GM12873 (cell line): ENCODE data around the gene ZNF747.

ENCODE experiments used
- TF ChIP-seq, protein P1 (sequence below): IDR thresholded peaks from 2 replicates; pipeline ENCODE4 v1.5.1; 2012; ENCODE audit warnings: low read depth, mild to moderate bottlenecking, moderate library complexity, low read length, control low read depth; ENCODE audit not compliant: insufficient read depth; ENCODE audit errors: missing control alignments

Gene ZNF747

DNA sequence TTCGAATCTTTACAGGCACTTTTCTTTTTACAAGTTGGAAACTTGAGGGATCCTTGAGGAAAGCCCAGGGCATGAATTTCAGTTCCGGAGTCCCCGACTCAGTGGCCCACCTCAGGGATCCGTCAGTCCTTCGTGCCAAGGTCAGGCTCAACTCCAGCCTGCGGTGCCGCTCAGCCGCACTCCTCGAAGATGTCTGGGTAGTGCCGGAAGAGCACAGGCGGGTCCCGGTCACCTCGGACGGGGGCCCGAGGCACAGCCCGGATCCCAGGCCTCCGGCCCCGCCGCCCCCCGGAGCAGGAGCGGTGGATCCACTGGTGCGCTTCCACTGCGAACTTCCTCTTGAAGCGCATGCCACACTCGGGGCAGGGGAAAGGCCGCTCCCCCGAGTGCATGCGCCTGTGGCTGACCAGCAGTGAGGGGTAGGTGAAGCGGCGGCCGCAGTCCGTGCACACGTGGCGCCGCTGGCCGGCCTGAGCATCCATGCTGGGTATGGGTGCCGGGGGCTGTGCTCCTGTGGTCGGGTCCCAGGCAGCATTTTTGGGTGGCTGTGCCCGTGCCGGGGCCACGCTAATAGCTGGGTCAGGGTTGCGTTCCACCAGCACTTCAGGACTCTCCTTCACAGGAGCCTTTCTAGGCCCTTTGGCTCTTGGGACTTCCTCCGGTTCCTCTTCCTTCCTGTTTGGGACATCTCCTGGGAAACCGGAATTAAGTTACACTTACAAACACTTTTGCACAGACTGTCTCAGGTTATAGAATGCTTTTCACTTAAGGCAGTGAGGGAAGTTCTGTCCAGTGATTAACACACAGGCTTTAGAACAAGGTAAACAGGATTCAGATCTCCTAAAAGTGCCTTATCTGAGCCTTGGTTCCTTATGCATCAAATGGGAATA, 35.3 kb upstream of the ZNF747 start:
- TF ChIP-seq, protein P1, sequence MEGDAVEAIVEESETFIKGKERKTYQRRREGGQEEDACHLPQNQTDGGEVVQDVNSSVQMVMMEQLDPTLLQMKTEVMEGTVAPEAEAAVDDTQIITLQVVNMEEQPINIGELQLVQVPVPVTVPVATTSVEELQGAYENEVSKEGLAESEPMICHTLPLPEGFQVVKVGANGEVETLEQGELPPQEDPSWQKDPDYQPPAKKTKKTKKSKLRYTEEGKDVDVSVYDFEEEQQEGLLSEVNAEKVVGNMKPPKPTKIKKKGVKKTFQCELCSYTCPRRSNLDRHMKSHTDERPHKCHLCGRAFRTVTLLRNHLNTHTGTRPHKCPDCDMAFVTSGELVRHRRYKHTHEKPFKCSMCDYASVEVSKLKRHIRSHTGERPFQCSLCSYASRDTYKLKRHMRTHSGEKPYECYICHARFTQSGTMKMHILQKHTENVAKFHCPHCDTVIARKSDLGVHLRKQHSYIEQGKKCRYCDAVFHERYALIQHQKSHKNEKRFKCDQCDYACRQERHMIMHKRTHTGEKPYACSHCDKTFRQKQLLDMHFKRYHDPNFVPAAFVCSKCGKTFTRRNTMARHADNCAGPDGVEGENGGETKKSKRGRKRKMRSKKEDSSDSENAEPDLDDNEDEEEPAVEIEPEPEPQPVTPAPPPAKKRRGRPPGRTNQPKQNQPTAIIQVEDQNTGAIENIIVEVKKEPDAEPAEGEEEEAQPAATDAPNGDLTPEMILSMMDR = no peak

- TF ChIP-seq, protein P1 = no peak
These were observed 34.6 kb upstream of the ZNF747 start for GRCh38 chr16:30569281-30569680.

DNA sequence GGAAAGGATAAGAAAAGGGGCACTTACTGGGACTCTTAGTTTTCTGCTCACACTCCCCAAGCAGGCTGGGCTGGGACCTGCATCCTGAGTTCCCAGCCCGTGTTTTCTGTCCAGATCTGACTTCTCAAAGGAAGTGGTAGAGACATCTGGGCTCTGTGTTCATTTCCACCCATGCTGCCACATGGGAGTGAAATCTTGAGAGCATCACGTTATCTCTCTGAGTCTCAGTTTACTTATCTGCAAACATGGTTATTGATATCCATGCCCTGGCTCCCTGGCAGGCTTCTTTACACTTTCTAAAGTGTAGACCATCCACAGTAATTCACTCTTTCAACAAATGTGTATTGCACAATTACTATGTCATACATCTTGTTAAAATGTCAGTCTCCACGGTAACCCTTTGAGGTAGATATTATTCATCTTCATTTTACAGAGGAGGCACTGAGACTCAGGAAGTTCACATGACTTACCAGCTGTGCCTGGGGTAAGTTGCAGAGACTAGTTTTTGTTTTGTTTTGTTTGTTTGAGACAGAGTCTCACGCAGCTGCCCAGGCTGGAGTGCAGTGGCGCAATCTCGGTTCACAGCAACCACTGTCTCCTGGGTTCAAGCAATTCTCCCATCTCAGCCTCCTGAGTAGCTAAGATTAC, 33.5 kb upstream of the ZNF747 start:
- TF ChIP-seq, protein P1 = no peak

DNA sequence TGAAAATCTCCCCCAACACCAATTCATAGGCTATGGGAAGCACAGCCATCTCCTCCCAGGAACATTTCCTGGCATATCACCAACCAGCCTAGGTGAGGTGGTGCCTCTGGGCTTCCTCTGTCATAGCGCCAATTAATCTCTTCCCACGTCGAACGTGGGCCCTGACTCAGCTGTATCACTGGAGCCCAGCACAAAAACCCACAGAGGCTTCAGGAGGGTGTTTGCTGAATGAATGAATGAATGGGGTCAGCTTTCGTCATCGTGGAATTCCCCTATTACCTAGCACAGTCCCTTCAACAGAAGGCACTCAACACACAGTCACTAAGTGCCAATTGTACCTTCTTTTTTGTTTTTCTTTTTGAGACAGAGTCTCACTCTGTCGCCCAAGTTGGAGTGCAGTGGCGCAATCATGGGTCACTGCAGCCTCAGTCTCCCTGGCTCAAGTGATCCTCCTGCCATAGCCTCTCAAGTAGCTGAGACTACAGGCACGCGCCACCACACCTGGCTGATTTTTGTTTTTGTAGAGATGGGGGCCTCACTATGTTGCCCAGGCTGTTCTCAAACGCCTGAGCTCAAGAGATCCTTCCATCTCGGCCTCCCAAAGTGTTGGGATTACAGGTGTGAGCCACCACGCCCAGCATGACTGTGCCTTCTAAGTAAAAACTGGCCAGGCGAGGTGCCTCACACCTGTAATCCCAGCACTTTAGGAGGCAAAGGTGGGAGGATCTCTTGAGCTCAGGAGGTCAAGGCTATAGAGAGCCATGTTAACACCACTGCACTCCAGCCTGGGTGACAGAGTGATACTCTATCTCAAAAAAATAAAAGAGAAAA, 32.7 kb upstream of the ZNF747 start:
- TF ChIP-seq, protein P1 = no peak

GRCh38 chr16:30566531-30566930, 31.9 kb upstream of the ZNF747 start:
- TF ChIP-seq, protein P1 = no peak

DNA sequence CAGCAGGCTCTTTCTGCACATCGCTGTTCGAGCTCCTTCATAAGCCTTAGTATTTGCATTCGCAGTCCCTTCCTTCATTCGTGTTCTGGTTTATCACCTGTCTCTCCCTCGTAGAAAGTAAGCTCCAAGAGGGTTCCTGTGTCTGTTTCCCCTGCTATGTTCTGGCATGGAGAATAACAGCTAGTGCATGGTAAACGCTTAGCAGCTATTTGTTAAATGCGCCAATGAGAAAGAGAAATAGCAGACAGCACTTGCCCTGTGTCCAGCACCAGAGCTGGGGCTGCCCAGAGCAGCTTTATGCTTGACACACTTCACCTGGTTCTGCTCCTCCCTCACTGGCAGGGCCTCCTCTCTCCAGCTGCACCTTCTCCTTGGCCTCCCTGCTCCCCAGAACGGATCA, 31.3 kb upstream of the ZNF747 start:
- TF ChIP-seq, protein P1 = no peak

- TF ChIP-seq, protein P1 = no peak
These were observed 30.9 kb upstream of the ZNF747 start for GRCh38 chr16:30565526-30565925.
